T-helper 1 cell treated with Interleukin-12 subunit alpha and Interleukin-12 subunit beta and Interleukin-4 antibody, amounts not matched to agents 30 μg/mL and 1 μg/mL, for 36 hours (primary cell): Measurements from ENCODE around the gene YIF1B.

Experiments used
- H3K27ac Mint-ChIP-seq: one replicate; pipeline ENCODE4 v1.8.0; 2021; ENCODE audit warnings: mild to moderate bottlenecking, mixed read lengths
- H3K27me3 Mint-ChIP-seq: one replicate; pipeline ENCODE4 v1.8.0; 2021; ENCODE audit warnings: low read depth, mixed read lengths
- H3K36me3 Mint-ChIP-seq: one replicate; pipeline ENCODE4 v1.8.0; 2021; ENCODE audit warnings: low read depth, mixed read lengths
- H3K4me1 Mint-ChIP-seq: one replicate; pipeline ENCODE4 v1.8.0; 2021; ENCODE audit warnings: low read depth, mixed read lengths
- H3K4me3 Mint-ChIP-seq: one replicate; pipeline ENCODE4 v1.8.0; 2021; ENCODE audit warnings: mild to moderate bottlenecking, moderate library complexity, mixed read lengths
- H3K9me3 Mint-ChIP-seq: one replicate; pipeline ENCODE4 v1.8.0; 2021; ENCODE audit warnings: mixed read lengths

YIF1B gene

GRCh38 chr19:38319421-38320258 is 3.9 kb upstream of the YIF1B start, which contains the start of gene KCNK6:
Gene KCNK6, plus strand, starts transcription at chr19:38319845. Its CDS starts 106 bp downstream, at chr19:38319951.
- peaks cover 5% of the 10 kb centered on the region for H3K36me3 Mint-ChIP-seq
- H3K4me1 Mint-ChIP-seq: peaks cover 55% of the 10 kb centered on the region
- peak within 1 kb of the TSS; percentile 82 for H3K4me3 Mint-ChIP-seq
- H3K27me3 Mint-ChIP-seq: no peaks in the 10 kb centered on the region
- H3K9me3 Mint-ChIP-seq: no peaks in the 10 kb centered on the region
- peak within 1 kb of the TSS; percentile 57 for H3K27ac Mint-ChIP-seq

GRCh38 chr19:38318660-38319059 is 2.9 kb upstream of the YIF1B start:
- Mint-ChIP-seq H3K4me3 (peak overlapping the region; percentile 79), H3K27ac (peak overlapping the region; percentile 57)

GRCh38 chr19:38317104-38317612 is 1.4 kb upstream of the YIF1B start:
- H3K27ac Mint-ChIP-seq: peak overlapping the region; percentile 91
- H3K4me3 Mint-ChIP-seq: peak overlapping the region; percentile 91
- no peaks in the 10 kb centered on the region for H3K9me3 Mint-ChIP-seq
- H3K27me3 Mint-ChIP-seq: no peaks in the 10 kb centered on the region
- H3K36me3 Mint-ChIP-seq: peaks cover 1% of the 10 kb centered on the region
- peaks cover 56% of the 10 kb centered on the region for H3K4me1 Mint-ChIP-seq

More at GRCh38 chr19:38318660-38319059, 2.9 kb upstream of the YIF1B start:
- H3K4me1 Mint-ChIP-seq: peaks cover 56% of the 10 kb centered on the region
- H3K36me3 Mint-ChIP-seq: peaks cover 1% of the 10 kb centered on the region
- H3K27me3 Mint-ChIP-seq: no peaks in the 10 kb centered on the region
- no peaks in the 10 kb centered on the region for H3K9me3 Mint-ChIP-seq

GRCh38 chr19:38316477-38317067 is 825 bp upstream of the YIF1B start:
- Mint-ChIP-seq H3K27ac (peak overlapping the region; percentile 91), H3K4me1 (peaks cover 50% of the 10 kb centered on the region)

GRCh38 chr19:38310986-38311385 is 4.8 kb downstream of the YIF1B start:
- H3K9me3 Mint-ChIP-seq: no peaks in the 10 kb centered on the region
- H3K27me3 Mint-ChIP-seq: no peaks in the 10 kb centered on the region
- H3K36me3 Mint-ChIP-seq: peaks cover 19% of the 10 kb centered on the region
- no peak overlapping the region for H3K4me3 Mint-ChIP-seq
- peaks cover 15% of the 10 kb centered on the region for H3K4me1 Mint-ChIP-seq
- H3K27ac Mint-ChIP-seq: no peak overlapping the region

More at GRCh38 chr19:38316477-38317067, 825 bp upstream of the YIF1B start:
- H3K9me3 Mint-ChIP-seq: no peaks in the 10 kb centered on the region
- H3K4me3 Mint-ChIP-seq: peak overlapping the region; percentile 91
- no peaks in the 10 kb centered on the region for H3K27me3 Mint-ChIP-seq
- peaks cover 1% of the 10 kb centered on the region for H3K36me3 Mint-ChIP-seq

GRCh38 chr19:38310279-38310670 is 5.5 kb downstream of the YIF1B start:
- Mint-ChIP-seq H3K4me3 (no peak overlapping the region), H3K36me3 (peaks cover 19% of the 10 kb centered on the region)

GRCh38 chr19:38309615-38310278 is 6.0 kb downstream of the YIF1B start:
- Mint-ChIP-seq H3K4me1 (peaks cover 11% of the 10 kb centered on the region), H3K27ac (no peak overlapping the region), H3K4me3 (no peak overlapping the region), H3K9me3 (no peaks in the 10 kb centered on the region), H3K36me3 (peaks cover 18% of the 10 kb centered on the region), H3K27me3 (no peaks in the 10 kb centered on the region)

More at GRCh38 chr19:38310279-38310670, 5.5 kb downstream of the YIF1B start:
- H3K27ac Mint-ChIP-seq: no peak overlapping the region
- H3K27me3 Mint-ChIP-seq: no peaks in the 10 kb centered on the region
- H3K4me1 Mint-ChIP-seq: peaks cover 15% of the 10 kb centered on the region
- no peaks in the 10 kb centered on the region for H3K9me3 Mint-ChIP-seq

- Mint-ChIP-seq H3K36me3 (peaks cover 18% of the 10 kb centered on the region), H3K4me1 (peaks cover 9% of the 10 kb centered on the region), H3K27me3 (no peaks in the 10 kb centered on the region), H3K4me3 (no peak overlapping the region), H3K9me3 (no peaks in the 10 kb centered on the region), H3K27ac (no peak overlapping the region)
These were observed 6.7 kb downstream of the YIF1B start for GRCh38 chr19:38308926-38309614.

- no peaks in the 10 kb centered on the region for H3K9me3 Mint-ChIP-seq
- H3K27me3 Mint-ChIP-seq: no peaks in the 10 kb centered on the region
- H3K27ac Mint-ChIP-seq: no peak overlapping the region
- H3K4me1 Mint-ChIP-seq: peaks cover 9% of the 10 kb centered on the region
- no peak overlapping the region for H3K4me3 Mint-ChIP-seq
- H3K36me3 Mint-ChIP-seq: peaks cover 18% of the 10 kb centered on the region
These were observed 7.6 kb downstream of the YIF1B start for GRCh38 chr19:38308006-38308766.

- Mint-ChIP-seq H3K9me3 (no peaks in the 10 kb centered on the region), H3K4me3 (no peak overlapping the region), H3K4me1 (peaks cover 8% of the 10 kb centered on the region), H3K27ac (no peak overlapping the region), H3K36me3 (peaks cover 18% of the 10 kb centered on the region), H3K27me3 (no peaks in the 10 kb centered on the region)
These were observed 8.2 kb downstream of the YIF1B start for GRCh38 chr19:38307597-38307996.

GRCh38 chr19:38307076-38307475 is 8.7 kb downstream of the YIF1B start:
- Mint-ChIP-seq H3K27ac (no peak overlapping the region), H3K36me3 (peaks cover 18% of the 10 kb centered on the region), H3K9me3 (no peaks in the 10 kb centered on the region), H3K4me3 (no peak overlapping the region), H3K4me1 (peaks cover 5% of the 10 kb centered on the region), H3K27me3 (no peaks in the 10 kb centered on the region)

- Mint-ChIP-seq H3K4me1 (peaks cover 5% of the 10 kb centered on the region), H3K27ac (no peak overlapping the region), H3K36me3 (peaks cover 18% of the 10 kb centered on the region), H3K9me3 (no peaks in the 10 kb centered on the region), H3K27me3 (no peaks in the 10 kb centered on the region), H3K4me3 (no peak overlapping the region)
These were observed 9.5 kb downstream of the YIF1B start for GRCh38 chr19:38306236-38306635.

- Mint-ChIP-seq H3K36me3 (peaks cover 8% of the 10 kb centered on the region), H3K27me3 (no peaks in the 10 kb centered on the region), H3K9me3 (no peaks in the 10 kb centered on the region), H3K4me3 (no peak overlapping the region), H3K27ac (no peak overlapping the region), H3K4me1 (no peaks in the 10 kb centered on the region)
These were observed 10.8 kb downstream of the YIF1B start for GRCh38 chr19:38304866-38305429.
